Mucosa of descending colon (tissue), 3 donors: ENCODE results near the gene PRSS33. TPM values are rescaled to one million over a fixed set of nuclear protein-coding genes. Genes with fewer than 3 reads are reported as not detected.

Source experiments
- ATAC-seq: fragments of 200-7000 bp; cut with Tn5 transposase; one replicate; pipeline ENCODE4 v1.9.1; 2020; ENCODE audit warnings: mild to moderate bottlenecking, moderate library complexity
- DNase-seq, 3 donors: peaks; one replicate each; pipeline ENCODE4 v3.0.0-alpha.2; 2020
- H3K36me3 ChIP-seq: fragments of 200-600 bp; one replicate; pipeline ENCODE4 v1.8.0; 2021; ENCODE audit warnings: low read depth, mild to moderate bottlenecking
- H3K4me1 ChIP-seq: fragments of 200-600 bp; one replicate; pipeline ENCODE4 v1.8.0; 2021; ENCODE audit warnings: low read depth, mild to moderate bottlenecking
- H3K4me3 ChIP-seq: fragments of 200-600 bp; one replicate; pipeline ENCODE4 v1.8.0; 2021; ENCODE audit warnings: mild to moderate bottlenecking
- H3K9me3 ChIP-seq: fragments of 200-600 bp; one replicate; pipeline ENCODE4 v1.8.0; 2021; ENCODE audit warnings: mild to moderate bottlenecking
- CTCF ChIP-seq: fragments of 200-600 bp; IDR thresholded peaks from one replicate; pipeline ENCODE4 v1.8.0; 2022; ENCODE audit warnings: antibody characterized with exemption, mild to moderate bottlenecking
- intact Hi-C, 2 donors: fragments of 100-400 bp; cut with DNase I in 1 of 2; cut with micrococcal nuclease in 1 of 2; formaldehyde crosslinking; loops; one replicate each; pipeline versions ENCODE4 v1.11.0 to v1.11.1; 2022; cut with DNase I, micrococcal nuclease
- total RNA-seq, 3 donors: library from RNA; stranded (reverse); fragmentation: NEBNext Ultra II Directional in 2 of 3; extraction: Animal tissue kit (Norgen Biotek cat#: 25700) in 2 of 3; gene quantifications; one replicate each; pipeline versions ENCODE4 v1.2.1 to v1.2.4, GENCODE V29; 2021 to 2023
- donor health status: DM: no; HTN: no; CAD: no; lungs with moderate emphysema.
- donor health status: DM: no; HTN: no; CAD: no.
- donor health status: DM: no; HTN: yes; CAD: no.

The PRSS33 gene
- total RNA-seq, 3 donors from 2014 or later: not detected

- H3K9me3 ChIP-seq: no peaks in the 10 kb centered on the region
- H3K4me1 ChIP-seq: peaks cover 16% of the 10 kb centered on the region
- TF ChIP-seq CTCF: no peak
- no peak for ATAC-seq
- DNase-seq: peak in 1 of 3 donors; percentile 18
- intact Hi-C loops: no loop called here
- H3K36me3 ChIP-seq: peaks cover 27% of the 10 kb centered on the region
- H3K4me3 ChIP-seq: no peak overlapping the region
Measured at GRCh38 chr16:2766430-2767139, 20.8 kb downstream of the PRSS33 start.

GRCh38 chr16:2765462-2766404, 21.6 kb downstream of the PRSS33 start:
- H3K4me3 ChIP-seq: no peak overlapping the region
- H3K36me3 ChIP-seq: peaks cover 27% of the 10 kb centered on the region
- intact Hi-C loops: no loop called here
- peaks cover 16% of the 10 kb centered on the region for H3K4me1 ChIP-seq
- ATAC-seq (no peak), DNase-seq (peak in 1 of 3 donors; percentile 27)
- TF ChIP-seq CTCF: no peak
- no peaks in the 10 kb centered on the region for H3K9me3 ChIP-seq

GRCh38 chr16:2764718-2765117, 22.6 kb downstream of the PRSS33 start:
- intact Hi-C loops: no loop called here
- Histone ChIP-seq H3K36me3 (peaks cover 32% of the 10 kb centered on the region), H3K4me3 (no peak overlapping the region), H3K4me1 (peaks cover 12% of the 10 kb centered on the region), H3K9me3 (no peaks in the 10 kb centered on the region)
- DNase-seq (peak in 1 of 3 donors; percentile 3), ATAC-seq (no peak)
- TF ChIP-seq CTCF: no peak

GRCh38 chr16:2763173-2763572, 24.2 kb downstream of the PRSS33 start:
- DNase-seq: peak in 1 of 3 donors; percentile 9
- H3K36me3 ChIP-seq: peaks cover 43% of the 10 kb centered on the region
- H3K4me1 ChIP-seq: peaks cover 5% of the 10 kb centered on the region
- no peak for TF ChIP-seq CTCF
- H3K4me3 ChIP-seq: no peak overlapping the region
- H3K9me3 ChIP-seq: no peaks in the 10 kb centered on the region
- intact Hi-C loops: no loop called here
- no peak for ATAC-seq

GRCh38 chr16:2762711-2763110, 24.6 kb downstream of the PRSS33 start:
- intact Hi-C loops: no loop called here
- ATAC-seq (no peak), DNase-seq (peak in 1 of 3 donors; percentile 4)
- H3K4me1 ChIP-seq: peaks cover 5% of the 10 kb centered on the region
- no peak for TF ChIP-seq CTCF
- peaks cover 43% of the 10 kb centered on the region for H3K36me3 ChIP-seq
- no peak overlapping the region for H3K4me3 ChIP-seq
- no peaks in the 10 kb centered on the region for H3K9me3 ChIP-seq
